Activated T-helper 17 cell treated with anti-CD3 and anti-CD28 coated beads, Interleukin-2, amount 50 U/mL, for 72 hours (primary cell): Measurements from ENCODE around the gene RAB23. TPM values are rescaled to one million over a fixed set of nuclear protein-coding genes. Genes with fewer than 3 reads are reported as not detected.

Source experiments
- ATAC-seq: fragments of 150-1000 bp; cut with Tn5 transposase; replicated peaks from 2 replicates; pipeline ENCODE4 v1.10.0; 2021; ENCODE audit warnings: mild to moderate bottlenecking, moderate library complexity
- H3K27ac Mint-ChIP-seq: one replicate; pipeline ENCODE4 v1.8.0; 2022; ENCODE audit warnings: mixed read lengths
- H3K27me3 Mint-ChIP-seq: one replicate; pipeline ENCODE4 v1.8.0; 2022; ENCODE audit warnings: mixed read lengths
- H3K36me3 Mint-ChIP-seq: one replicate; pipeline ENCODE4 v1.8.0; 2022; ENCODE audit warnings: low read depth, mild to moderate bottlenecking, mixed read lengths
- H3K4me1 Mint-ChIP-seq: one replicate; pipeline ENCODE4 v1.8.0; 2022; ENCODE audit warnings: mixed read lengths
- H3K4me3 Mint-ChIP-seq: one replicate; pipeline ENCODE4 v1.8.0; 2022; ENCODE audit warnings: mild to moderate bottlenecking, mixed read lengths
- H3K9me3 Mint-ChIP-seq: one replicate; pipeline ENCODE4 v1.8.0; 2022; ENCODE audit warnings: mixed read lengths
- total RNA-seq, 2 donors: library from RNA; stranded (reverse); gene quantifications; one replicate each; pipeline ENCODE4 v1.2.3, GENCODE V29; 2022

Gene RAB23
- total RNA-seq: 1 to 10 TPM; 2.6 to 4.1 TPM

DNA sequence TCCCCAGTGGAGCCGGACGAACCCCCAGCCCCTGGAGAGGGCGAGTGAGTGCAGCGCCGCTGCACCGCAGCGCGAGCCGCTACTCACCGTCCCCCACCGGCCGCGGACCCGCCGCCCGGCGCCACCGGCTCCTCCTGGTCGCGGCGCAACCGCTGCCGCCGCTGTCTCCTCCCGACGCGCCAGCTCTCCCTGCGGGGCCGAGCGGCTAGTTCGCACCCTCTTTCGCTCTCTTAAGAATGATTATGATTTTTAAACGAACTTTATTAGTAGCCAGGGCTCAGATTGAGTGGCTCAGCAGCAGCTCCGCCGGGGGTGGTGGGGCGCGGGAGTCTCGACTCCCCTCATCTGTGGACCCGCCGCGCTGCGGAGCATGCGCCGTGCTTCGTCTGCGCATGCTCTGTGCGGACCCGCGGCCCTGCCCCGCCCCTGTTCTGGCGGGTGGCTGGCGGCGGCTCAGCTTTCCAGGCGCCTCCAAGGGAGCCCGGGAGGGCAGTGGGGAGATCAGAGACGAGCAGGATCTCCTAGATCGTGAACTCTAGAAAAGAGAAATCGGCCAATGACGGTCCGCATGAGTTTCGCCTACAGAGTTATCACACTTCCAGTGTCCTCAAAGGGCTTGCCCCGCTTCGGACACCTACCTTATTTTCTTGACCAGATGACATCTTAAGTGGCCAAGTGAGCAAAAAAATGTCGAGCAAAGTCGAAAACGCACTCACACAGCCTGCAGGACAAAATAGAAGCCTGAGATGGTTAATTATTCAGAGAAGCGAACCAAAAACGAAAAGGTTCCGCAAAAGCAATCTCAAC, at the start of gene RAB23:
RAB23 (minus strand) TSS at position 372 of the 807 bp plus-strand sequence. CDS start 11,927 bp downstream, outside the sequence.
- peak within 1 kb of the TSS; percentile 82 for H3K27ac Mint-ChIP-seq
- H3K9me3 Mint-ChIP-seq: no peaks in the 10 kb centered on the region
- peak; percentile 94 for ATAC-seq
- H3K4me1 Mint-ChIP-seq: peaks cover 4% of the 10 kb centered on the region
- peaks cover 5% of the 10 kb centered on the region for H3K36me3 Mint-ChIP-seq
- H3K4me3 Mint-ChIP-seq: peak within 1 kb of the TSS; percentile 84
- peaks cover 10% of the 10 kb centered on the region for H3K27me3 Mint-ChIP-seq

DNA sequence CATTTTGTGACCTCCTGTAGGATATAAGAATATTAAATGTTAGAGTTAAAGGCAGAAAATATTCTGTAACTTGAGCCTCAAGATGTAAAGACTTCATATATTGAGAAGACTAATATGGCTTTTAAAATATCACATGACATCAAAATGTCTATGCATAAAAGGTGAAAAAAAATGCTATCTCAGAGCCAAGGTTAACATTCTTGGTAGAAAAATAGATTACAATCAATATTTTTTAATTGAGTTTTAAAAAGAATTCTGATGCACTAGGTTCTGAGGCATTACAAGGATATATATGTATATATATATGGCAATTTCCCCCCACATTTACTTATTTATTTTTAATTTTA, 46.2 kb upstream of the RAB23 start:
- no peaks in the 10 kb centered on the region for H3K4me1 Mint-ChIP-seq
- no peak for ATAC-seq
- no peak overlapping the region for H3K27ac Mint-ChIP-seq
- H3K36me3 Mint-ChIP-seq: no peaks in the 10 kb centered on the region
- no peaks in the 10 kb centered on the region for H3K9me3 Mint-ChIP-seq
- peaks cover 3% of the 10 kb centered on the region for H3K27me3 Mint-ChIP-seq
- H3K4me3 Mint-ChIP-seq: no peak overlapping the region

DNA sequence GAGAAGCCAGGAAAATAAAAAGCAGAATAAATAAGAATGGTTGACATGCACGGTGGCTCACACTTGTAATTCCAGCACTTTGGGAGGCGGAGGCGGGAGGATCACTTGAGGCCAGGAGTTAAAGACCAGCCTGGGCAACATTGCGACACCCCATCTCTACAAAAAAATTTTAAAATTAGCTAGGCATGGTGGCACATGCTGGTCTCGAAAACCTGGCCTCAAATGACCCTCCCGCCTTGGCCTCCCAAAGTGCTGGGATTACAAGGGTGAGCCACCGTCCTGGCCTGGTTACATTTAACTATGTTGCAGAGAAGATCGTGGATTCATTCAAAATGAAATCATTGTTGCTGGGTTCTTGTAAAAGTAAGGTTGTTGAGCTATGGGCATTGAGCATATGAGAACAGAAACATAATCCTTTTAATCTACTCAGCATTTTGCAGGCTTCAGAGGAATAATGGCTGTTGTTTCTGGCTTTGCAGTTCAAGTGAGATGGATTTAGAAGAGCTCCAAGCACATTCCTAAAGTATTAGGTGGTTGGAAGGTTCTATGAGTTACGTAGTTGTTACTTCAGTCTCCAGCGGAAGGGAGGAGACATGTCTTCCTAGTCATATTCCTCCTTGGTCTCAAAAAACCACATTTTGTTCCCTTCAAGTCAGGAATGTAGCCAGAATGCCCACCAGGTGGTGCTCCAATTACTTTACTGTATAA, 45.6 kb upstream of the RAB23 start:
- Mint-ChIP-seq H3K4me3 (no peak overlapping the region), H3K36me3 (no peaks in the 10 kb centered on the region), H3K4me1 (no peaks in the 10 kb centered on the region), H3K27ac (no peak overlapping the region), H3K9me3 (no peaks in the 10 kb centered on the region), H3K27me3 (no peaks in the 10 kb centered on the region)
- ATAC-seq: no peak

DNA sequence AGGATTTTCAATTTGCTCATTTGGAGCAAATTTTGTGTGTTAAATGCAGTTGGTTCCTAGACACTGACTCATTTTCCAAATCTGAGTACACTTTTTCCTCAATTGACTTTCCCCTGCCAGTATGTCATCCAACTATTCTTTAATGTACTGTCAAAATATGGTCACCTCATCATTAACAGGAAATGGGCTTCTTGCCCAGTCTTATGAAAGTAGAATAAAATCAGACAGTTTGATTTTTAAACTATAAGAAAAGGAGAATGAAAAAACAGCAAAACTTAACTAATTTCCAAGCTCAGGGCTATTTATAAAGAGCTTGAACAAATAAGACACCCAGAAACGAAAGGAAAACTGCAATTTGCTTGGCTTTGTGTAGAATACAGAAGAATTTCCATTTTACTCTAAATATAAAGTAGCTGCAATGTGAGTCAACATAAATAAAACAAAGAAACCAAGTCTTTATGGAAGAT, 43.7 kb upstream of the RAB23 start:
- Mint-ChIP-seq H3K36me3 (no peaks in the 10 kb centered on the region), H3K4me1 (no peaks in the 10 kb centered on the region), H3K9me3 (no peaks in the 10 kb centered on the region), H3K4me3 (peak overlapping the region; percentile 19), H3K27me3 (peaks cover 3% of the 10 kb centered on the region), H3K27ac (peak overlapping the region; percentile 61)
- ATAC-seq: peak; percentile 86

DNA sequence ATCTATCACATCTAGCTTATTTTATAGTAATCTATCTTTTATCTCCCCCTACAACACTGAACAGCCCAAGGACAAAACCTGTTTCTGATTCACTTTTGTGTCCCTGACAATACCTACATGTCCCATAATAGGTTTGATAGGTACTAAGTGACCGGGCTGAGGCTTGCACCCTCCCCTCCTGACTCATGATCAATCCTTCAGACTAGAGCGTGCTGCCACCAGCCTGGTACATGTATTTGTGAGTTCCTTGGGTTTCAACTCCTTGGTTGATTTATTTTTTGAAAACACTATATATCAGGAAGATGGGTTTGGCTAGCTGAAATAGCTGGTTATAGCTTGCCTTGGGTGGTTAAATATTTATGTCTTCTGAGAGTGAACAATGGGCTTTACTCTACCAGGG, 41.6 kb upstream of the RAB23 start:
- H3K36me3 Mint-ChIP-seq: no peaks in the 10 kb centered on the region
- no peak overlapping the region for H3K27ac Mint-ChIP-seq
- no peak for ATAC-seq
- no peaks in the 10 kb centered on the region for H3K4me1 Mint-ChIP-seq
- no peaks in the 10 kb centered on the region for H3K9me3 Mint-ChIP-seq
- no peak overlapping the region for H3K4me3 Mint-ChIP-seq
- H3K27me3 Mint-ChIP-seq: peaks cover 3% of the 10 kb centered on the region

DNA sequence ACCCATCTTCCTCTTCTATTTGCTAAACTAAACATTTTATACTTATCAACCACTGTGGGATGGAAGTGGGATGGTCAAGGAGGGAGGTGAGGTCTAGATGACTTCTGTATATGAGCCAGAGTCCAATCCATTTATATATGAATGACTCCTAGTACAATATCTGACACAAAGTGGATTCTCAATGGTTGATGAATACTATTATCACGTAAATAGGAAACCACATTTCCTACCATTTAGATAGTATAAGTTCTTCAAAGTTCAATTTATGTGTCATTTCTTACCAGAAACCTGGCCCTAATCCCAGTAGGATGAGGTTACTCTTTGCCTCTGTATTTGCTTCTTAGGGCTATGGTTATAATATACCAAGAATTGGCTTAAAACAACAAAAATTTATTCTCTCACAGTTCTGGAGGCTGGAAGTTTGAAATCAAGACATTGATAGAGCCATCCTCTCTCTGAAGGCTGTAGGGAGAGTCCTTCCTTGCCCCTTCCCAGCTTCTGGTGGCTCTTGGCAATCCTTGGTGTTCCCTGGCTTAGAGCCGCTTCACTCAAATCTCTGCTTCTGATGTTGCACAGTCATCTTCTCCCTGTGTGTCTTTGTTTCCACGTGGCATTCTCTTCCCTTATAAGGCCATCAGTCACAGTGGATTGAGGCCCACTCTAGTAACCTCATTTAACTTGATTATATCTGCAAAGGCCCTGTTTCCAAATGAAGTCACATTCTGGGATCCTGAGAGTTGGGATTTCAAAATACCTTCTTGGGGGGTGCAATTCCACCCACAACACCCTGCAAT, 41.0 kb upstream of the RAB23 start:
- H3K9me3 Mint-ChIP-seq: no peaks in the 10 kb centered on the region
- no peak overlapping the region for H3K4me3 Mint-ChIP-seq
- H3K27me3 Mint-ChIP-seq: peaks cover 3% of the 10 kb centered on the region
- H3K36me3 Mint-ChIP-seq: no peaks in the 10 kb centered on the region
- no peaks in the 10 kb centered on the region for H3K4me1 Mint-ChIP-seq
- ATAC-seq: peak; percentile 56
- H3K27ac Mint-ChIP-seq: no peak overlapping the region

DNA sequence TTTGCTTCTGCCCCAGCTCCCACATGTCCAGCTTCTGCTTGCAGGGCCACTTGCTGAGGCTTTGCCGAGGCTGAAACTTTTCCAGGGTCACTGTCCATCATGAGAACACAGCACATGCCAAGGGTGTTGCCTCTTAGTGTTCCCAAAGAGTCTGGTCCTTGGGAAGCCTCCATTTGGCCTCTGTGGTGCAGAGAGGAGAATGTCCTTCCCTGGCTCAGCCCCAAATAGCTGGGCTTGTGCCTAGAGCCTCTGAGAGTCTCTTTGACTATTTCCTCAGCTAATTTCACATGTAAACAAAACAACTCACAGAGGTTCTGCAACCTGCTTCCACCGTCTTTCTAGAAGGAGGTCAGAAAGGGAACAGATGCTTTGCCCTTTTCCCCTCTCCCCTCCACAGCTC, 40.4 kb upstream of the RAB23 start:
- ATAC-seq: no peak
- Mint-ChIP-seq H3K27ac (no peak overlapping the region), H3K9me3 (no peaks in the 10 kb centered on the region), H3K4me1 (no peaks in the 10 kb centered on the region), H3K36me3 (no peaks in the 10 kb centered on the region), H3K27me3 (peaks cover 3% of the 10 kb centered on the region), H3K4me3 (no peak overlapping the region)

DNA sequence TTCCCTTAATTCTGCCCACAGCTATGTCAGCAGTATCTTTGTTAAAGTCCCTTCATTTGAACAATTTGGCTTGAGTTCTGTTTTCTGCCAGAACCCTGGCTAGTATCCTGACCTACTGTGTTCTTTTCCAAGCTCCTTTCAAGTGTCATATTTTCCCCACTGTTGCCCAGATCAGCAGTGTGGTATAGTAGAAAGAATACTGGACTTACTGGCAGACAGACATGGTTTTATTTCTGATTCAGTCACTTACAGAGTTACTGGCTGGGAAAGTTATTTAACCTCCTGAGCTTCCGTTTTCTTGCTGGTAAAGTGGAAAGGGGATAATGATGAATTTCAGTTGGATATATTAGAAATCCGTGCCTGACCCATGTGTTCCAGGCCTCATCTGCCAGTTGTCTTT, 39.8 kb upstream of the RAB23 start:
- no peaks in the 10 kb centered on the region for H3K9me3 Mint-ChIP-seq
- no peaks in the 10 kb centered on the region for H3K36me3 Mint-ChIP-seq
- H3K4me3 Mint-ChIP-seq: no peak overlapping the region
- no peak overlapping the region for H3K27ac Mint-ChIP-seq
- ATAC-seq: no peak
- peaks cover 3% of the 10 kb centered on the region for H3K27me3 Mint-ChIP-seq
- H3K4me1 Mint-ChIP-seq: no peaks in the 10 kb centered on the region

DNA sequence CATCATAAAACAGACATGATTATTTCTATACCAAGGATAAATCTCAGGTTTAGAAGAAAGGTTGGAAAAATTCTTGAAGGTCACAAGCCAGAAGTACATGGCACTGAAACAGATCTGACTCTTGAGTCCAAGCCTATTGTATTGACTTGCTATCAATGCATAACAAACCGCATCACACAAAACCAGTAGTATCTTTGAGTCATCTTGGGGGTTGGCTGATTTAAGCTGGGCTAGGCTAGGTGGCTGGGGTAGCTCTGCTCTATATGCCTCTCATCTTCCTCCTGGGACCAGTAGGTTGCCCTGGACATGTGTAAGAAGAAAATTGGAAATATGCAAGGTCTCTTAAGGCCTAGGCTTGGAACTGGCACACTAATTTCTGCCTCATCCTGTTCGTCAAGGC, 37.0 kb upstream of the RAB23 start:
- Mint-ChIP-seq H3K27me3 (peaks cover 3% of the 10 kb centered on the region), H3K36me3 (no peaks in the 10 kb centered on the region), H3K4me1 (no peaks in the 10 kb centered on the region), H3K27ac (no peak overlapping the region), H3K9me3 (no peaks in the 10 kb centered on the region), H3K4me3 (no peak overlapping the region)
- peak; percentile 32 for ATAC-seq

DNA sequence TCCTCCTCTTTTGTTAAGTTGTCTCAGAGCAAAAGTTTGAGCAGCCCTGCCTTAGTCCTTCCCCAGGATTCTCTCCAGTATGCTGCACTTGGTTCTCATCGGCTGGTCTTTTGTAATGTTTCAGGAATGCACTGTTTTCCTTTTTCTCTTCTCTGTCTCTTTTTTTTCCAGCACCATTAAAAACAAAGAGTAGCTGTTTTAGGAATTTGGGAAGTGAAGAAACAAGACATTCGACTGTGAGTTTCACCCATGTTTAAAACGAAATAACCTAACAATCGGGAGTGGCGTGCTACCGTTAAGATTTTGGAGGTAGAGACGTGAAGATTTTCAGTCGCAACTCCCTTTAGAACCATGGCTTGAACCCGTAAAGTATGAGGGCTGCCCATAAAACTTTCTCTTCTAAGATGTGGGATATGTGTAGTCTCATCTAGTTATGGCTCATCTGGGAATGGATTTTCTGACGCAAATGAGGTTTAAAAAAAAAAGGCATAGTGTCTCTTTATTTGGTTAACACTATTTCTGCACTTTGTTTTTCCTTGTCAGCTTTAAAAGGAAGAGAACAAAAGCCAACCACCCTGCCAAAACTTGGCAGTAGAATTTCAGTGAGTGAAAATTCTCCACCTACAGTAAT, 35.9 kb upstream of the RAB23 start:
- peaks cover 3% of the 10 kb centered on the region for H3K27me3 Mint-ChIP-seq
- H3K4me1 Mint-ChIP-seq: no peaks in the 10 kb centered on the region
- no peaks in the 10 kb centered on the region for H3K36me3 Mint-ChIP-seq
- H3K9me3 Mint-ChIP-seq: no peaks in the 10 kb centered on the region
- H3K4me3 Mint-ChIP-seq: no peak overlapping the region
- no peak for ATAC-seq
- no peak overlapping the region for H3K27ac Mint-ChIP-seq

DNA sequence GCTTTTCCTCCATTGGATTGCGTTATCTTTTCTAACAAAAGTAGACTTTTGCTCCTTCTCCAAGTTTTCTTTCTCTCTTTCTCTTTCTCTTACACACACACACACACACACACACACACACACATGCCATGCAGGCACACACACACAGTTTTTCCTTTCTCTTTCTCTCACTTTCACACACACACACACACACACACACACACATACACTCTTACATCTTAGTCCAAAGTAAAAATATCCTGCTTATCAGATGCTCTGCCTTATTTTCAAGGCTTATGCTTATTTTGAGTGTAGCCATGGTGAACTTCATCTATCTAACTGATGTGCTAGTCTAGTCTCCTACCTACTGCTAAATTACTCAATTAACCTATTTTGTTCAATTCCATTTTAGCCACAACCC, 34.4 kb upstream of the RAB23 start:
- Mint-ChIP-seq H3K4me3 (no peak overlapping the region), H3K27me3 (no peaks in the 10 kb centered on the region)

DNA sequence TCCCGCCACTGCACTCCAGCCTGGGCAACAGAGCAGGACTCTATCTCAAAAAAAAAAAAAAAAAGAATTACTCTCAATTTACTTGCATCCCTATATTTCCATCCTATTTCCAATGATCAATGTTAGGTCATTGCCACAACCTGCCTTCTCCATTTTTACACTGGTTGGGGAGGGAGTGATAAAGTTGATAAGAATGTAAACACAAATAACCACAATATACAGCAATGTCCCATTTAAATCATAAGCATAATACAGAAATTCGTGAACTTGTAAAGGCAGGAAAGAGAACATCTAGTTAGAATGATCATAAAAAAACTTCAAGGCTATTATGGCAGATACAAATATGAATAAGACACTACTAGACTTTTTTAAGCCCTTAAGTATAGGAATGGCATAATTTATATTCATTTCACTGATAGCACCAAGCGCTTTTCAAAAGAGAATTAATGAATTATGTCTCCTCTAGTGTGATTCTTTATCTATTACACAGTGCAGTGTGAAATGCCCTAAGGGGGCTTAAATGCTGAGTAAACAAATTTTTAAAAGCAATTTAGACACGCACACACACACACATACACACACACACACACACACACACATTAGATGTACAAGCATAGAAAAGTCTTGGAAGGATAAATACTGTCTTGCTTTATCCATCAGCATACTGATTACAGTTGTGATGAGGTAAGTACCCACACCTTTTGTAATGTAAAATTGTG, 33.5 kb upstream of the RAB23 start:
- Mint-ChIP-seq H3K9me3 (no peaks in the 10 kb centered on the region), H3K36me3 (no peaks in the 10 kb centered on the region), H3K4me3 (no peak overlapping the region), H3K27me3 (no peaks in the 10 kb centered on the region), H3K27ac (no peak overlapping the region), H3K4me1 (no peaks in the 10 kb centered on the region)
- ATAC-seq: no peak

More for the DNA sequence above, 34.4 kb upstream of the RAB23 start:
- Mint-ChIP-seq H3K27ac (no peak overlapping the region), H3K4me1 (no peaks in the 10 kb centered on the region), H3K36me3 (no peaks in the 10 kb centered on the region), H3K9me3 (no peaks in the 10 kb centered on the region)
- no peak for ATAC-seq

DNA sequence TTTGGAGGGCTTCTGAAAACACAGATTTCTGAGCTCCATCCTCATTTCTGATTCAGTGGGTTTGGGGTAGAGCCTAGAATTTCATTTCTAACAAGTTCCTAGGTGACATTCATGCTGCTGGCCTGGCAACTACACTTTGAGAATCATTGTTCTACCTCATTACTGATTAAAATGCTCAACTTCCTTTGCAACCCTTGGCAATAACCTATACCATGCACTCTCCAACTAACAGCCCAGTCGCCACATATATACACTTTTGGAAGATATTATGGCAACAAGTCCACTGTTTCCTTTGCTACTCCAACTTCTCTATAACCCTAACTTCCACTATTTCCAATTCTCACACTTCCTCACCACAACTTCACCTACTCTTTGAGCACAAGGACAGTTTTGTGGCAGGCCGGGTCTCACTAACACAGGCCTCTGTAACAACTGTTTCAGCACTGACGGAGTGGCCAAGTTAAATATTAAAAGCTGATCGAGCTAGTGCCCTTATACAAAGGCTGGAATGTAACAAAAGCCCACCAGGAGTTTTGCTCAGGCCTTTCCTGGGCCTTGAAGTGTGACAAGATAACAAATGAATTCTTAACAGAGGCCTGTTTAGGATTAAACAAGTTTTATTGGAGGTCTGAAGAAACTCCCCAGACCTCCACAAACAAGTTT, 32.1 kb upstream of the RAB23 start:
- Mint-ChIP-seq H3K27ac (no peak overlapping the region), H3K9me3 (no peaks in the 10 kb centered on the region), H3K4me3 (no peak overlapping the region), H3K27me3 (no peaks in the 10 kb centered on the region), H3K36me3 (no peaks in the 10 kb centered on the region), H3K4me1 (no peaks in the 10 kb centered on the region)
- ATAC-seq: no peak
